NCI-H1417 treated with DMSO at 0.1 percent for 48 hours (cell line): ENCODE measurements around the gene SLC1A6.
"Not testable (repeated sequence)": the region's sequence is repeated elsewhere in the genome, so short reads cannot be mapped to it uniquely, and the experiment has no call there.

ENCODE experiments used
- DNase-seq: peaks from one replicate; lab custom pipeline; 2025; lab: John Stamatoyannopoulos, UW

SLC1A6 gene

DNA sequence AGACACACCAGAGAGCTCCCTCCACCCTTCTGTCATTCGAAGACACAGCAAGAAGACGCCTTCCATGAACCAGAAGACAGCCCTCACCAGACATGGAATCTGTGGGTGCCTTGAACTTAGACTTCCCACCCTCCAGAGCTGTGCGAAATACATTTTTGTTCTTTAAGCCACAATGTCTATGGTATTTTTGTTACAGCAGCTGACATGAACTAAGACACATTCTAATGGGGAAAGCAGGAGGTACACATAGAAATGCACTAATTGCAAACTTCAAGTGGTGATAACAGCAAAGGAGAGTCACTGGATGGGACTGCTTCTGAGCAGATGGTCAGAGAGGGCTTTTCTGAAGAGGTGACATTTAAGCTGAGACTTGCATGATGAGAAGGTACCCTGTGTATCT is 22.2 kb downstream of the SLC1A6 start:
- DNase-seq: no peak

DNA sequence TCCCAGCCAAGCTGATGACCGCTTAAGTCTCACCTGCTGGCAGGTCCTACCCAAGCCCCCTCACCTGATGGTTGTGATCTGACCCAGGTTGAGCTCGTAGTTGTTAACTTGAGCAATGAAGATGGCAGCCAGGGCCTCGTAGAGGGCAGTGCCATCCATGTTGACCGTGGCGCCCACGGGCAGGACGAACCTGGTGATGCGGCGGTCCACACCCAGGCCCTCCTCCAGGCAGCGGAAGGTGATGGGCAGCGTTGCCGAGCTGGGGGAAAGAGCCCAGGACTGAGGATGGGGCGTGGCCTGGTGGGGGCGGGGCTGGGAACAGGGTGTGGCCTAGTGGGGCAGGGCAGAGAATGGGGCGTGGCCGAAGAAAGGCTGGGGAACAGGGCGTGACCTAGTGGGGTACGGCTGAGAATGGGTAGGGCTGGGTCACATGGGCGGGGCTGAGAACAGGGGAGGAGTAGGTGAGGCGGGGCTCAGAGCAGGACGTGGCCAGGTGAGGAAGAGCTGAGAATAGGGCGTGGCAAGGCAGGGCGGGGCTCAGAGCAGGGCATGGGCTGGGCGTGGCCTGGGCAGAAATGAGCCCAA is 25.5 kb downstream of the SLC1A6 start:
- DNase-seq: no peak

DNA sequence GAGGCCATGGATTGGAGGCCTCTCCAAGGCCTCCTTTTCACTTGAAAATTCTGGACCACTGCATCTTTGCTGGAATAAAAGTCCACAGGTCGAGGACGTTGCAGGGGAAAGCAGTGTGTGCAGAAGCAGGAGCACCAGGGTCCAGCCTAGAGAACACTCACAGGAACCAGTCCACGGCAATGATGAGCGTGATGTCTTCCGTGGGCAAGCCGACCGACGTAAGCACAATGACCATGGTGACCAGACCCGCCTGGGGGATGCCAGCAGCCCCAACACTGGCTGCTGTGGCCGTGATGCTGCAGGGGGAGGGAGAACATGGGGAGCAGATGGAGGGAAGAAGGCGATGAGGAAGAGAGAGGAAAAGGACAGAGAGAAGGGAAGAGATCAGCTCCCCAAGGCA is 26.9 kb downstream of the SLC1A6 start:
- no peak for DNase-seq

DNA sequence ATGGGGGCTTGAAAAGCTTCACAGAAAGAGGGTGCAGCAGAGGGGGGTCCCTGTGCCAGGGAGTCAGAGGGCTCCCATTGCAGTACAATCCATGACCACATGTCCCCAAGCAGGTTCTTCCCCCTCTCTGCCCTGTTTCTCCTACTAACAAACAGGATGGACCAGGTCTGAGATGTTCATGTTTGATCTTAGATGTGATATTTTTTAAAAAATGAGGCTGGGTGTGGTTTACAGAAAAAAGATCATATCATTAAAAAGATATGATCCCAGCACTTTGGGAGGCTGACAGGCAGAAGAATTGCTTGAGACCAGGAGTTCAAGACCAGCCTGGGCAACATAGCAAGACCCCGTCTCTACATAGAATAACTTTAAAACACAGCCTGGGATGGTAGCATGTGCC is 29.2 kb downstream of the SLC1A6 start:
- no peak for DNase-seq

DNA sequence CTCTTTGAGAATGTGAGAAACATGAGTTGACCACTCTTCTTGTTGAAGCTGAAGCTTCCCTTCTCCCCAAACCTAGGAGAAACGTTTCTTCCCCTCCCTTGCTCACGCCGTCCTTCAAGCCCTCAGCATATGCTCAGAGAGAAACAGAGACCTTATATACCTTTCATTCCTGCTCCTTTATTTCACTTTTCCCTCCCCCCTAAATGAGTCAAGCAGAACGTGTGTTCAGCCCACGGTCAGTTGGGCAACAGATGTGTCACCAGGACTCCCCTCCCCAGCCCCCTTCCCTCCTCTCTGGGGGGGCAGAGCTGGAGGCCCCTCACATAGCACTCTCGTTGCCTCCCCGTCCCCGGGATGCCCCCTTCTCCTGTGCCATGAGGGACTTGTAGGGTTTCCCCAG is 29.8 kb downstream of the SLC1A6 start:
- DNase-seq: no peak

DNA sequence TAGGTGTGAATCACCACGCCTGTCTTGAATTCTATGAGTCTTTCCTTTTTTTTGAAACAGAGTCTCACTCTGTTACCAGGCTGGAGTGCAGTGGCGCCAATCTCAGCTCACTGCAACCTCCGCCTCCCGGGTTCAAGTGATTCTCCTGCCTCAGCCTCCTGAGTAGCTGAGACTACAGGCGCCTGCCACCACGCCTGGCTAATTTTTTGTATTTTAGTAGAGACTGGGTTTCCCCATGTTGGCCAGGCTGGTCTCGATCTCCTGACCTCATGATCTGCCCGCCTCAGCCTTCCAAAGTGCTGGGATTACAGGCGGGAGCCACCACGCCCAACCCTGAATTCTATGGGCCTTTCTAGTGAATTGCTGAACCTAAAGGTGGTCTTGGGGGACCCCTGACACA is 30.3 kb downstream of the SLC1A6 start:
- not testable (repeated sequence) for DNase-seq

DNA sequence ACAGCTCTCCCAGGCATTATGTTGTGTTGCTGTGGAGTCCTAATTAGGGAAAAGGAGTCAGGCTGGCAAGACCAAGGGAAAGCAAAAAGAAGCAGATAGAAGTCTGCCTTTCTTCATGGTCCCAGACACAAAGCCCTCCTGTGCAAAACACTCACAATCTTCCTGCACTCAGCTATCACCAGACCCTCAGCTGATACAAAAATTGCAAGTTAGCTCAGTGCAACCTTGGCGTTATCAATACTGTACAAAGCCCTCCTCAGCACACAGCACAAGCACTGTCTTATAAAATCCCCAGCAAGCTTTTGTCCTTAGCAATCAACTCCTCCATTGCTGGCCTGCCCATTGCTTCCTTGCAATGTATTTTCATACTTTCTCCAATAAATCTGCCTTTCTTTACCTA is 35.2 kb downstream of the SLC1A6 start:
- no peak for DNase-seq

DNA sequence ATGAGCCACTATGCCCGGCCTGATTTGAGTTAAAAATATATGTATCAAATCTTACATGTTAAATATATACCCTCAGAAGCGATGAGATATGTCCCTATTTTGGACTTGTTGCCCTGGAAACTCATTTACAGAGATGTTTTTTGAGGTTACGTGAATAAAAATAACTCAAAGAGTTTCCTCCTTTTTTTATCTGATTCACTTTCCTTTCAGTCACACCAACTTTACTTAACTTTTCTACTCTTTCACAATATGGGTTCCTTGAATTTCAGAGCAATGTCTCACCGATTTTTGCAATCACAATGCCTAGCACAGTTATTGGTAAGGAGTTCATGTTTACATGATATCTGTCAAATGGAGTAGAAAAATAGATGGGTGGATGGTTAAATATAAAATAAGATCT is 36.1 kb downstream of the SLC1A6 start:
- no peak for DNase-seq

DNA sequence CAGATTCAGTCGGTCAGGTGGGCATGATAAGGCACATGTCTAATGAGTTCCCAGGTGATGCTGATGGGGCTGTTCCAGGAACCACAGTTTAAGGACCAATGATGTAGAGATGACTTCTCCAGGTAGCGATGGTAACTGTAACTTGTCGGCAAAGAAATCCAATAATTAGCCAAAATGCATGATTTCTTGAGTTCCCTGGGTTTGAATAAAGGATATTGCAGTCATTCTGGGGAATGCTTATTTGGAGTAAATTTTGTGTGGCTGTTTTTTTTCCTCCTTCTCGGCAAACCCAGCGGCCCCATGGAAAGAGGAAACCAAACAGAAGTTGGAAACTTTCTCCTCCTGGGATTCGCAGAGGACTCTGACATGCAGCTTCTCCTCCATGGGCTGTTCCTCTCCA is 38.5 kb downstream of the SLC1A6 start, which contains the start of gene OR7C2:
Gene OR7C2 (plus strand): TSS at position 301 of the 400 bp plus-strand sequence. CDS start 0 bp downstream, at position 301.
- DNase-seq: no peak

DNA sequence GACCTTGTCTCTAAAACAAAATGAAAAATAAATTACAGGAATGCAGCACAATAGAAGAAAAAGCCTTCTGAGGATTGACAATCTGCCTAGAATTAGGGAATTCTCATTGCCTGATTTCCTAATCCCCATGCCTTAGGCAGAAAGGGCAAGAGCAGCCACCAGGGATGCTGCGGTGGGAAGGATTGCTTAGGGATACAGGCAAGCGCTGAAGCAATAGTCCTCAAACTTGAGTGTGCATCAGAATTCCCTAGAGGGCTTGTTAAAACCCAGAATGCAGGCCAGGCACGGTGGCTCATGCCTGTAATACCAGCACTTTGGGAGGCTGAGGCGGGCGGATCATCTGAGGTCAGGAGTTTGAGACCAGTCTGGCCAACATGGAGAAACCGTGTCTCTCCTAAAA is 39.4 kb downstream of the SLC1A6 start:
- no peak for DNase-seq

DNA sequence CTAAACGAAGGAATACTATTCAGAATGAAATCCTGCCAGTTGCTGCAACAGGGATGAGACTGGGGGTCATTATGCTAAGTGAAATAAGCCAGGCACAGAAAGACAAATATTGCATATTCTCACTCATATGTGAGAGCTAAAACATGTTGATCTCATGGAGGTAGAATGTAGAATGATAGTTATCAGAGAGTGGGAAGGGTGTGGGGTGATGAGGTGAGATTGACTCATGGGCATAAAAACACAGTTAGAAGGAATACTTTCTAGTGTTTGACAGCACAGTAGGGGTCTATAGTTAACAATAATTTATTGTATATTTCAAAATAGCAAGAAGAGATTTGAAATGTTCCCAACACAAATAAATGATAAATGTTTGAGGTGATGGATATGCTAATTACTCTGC is 46.2 kb downstream of the SLC1A6 start:
- no peak for DNase-seq

DNA sequence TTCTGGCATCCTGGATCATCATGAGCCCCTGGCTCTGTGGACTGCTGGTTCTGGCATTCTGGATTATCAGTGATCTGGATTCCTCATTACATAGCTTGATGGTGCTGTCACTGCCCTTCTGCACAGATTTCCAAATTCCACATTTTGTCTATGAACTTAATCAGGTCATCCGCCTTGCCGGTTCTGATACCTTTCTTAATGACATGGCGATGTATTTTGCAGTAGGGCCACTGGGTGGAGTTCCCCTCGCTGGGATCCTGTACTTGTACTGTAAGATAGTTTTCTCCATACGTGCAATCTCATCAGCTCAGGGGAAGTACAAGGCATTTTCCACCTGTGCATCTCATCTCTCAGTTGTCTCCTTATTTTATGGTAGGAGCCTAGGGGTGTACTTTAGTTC is 62.8 kb downstream of the SLC1A6 start:
- no peak for DNase-seq

DNA sequence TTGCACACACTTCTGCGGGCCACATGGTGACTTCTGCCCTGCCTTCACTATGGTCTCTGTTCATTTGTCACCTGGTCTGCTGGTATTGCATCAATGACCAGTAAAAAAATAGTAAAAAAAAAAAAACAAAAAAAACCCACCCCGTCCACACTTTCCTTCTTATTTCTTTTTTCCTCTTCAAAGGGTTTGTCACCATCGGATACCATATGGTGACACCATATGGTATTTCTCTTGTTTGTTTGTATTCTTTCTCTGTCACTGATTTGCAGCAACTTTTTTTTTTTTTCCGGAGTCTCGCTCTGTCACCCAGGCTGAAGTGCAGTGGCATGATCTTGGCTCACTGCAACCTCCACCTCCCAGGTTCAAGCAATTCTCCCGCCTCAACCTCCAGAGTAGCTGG is 64.5 kb downstream of the SLC1A6 start:
- DNase-seq: no peak

DNA sequence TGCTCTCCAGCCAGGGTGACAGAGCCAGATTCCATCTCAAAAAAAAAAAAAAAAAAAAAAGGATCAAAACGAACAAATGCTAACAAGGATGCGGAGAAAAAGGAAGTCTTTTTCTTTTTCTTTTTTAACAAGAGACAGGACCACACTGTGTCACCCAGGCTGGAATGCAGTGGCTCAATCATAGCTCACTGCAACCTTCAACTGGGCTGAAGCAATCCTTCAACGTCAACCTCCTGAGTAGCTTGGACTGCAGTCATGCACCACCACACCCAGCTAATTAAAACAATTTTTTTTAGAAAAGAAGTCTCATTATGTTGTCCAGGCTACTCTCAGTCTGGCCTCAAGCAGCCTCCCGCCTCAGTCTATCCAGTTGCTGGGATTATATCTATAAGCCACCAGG is 73.0 kb downstream of the SLC1A6 start:
- DNase-seq: no peak

DNA sequence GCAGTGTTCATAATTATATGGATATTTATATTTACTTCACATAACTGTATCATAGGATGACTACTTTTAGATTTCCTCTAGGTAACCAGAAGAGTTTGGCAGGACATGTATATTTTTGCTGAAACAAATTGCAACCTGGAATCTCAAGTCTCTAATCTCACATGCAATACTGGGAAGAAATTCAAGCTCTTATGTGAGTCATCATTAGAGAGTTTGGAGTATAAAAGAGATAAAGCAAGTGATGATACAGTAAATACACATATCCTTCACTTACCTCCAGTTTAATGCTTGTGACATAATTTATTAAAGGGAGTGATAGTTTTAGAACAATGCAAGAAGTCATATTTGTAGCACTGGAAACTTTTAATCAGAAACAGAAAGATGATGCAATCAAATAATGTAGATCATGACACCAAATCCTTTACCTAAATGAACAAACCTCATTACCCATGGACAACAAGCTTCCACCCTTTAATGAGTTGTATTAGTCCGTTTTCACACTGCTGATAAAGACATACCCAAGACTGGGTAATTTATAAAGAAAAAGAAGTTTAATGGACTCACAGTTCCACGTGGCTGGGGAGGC is 77.9 kb downstream of the SLC1A6 start:
- DNase-seq: no peak
